ENCODE results near the gene PPP1R13L.
"Not testable (repeated sequence)": the region's sequence is repeated elsewhere in the genome, so short reads cannot be mapped to it uniquely, and the experiment has no call there.

Gene PPP1R13L

GRCh38 chr19:45342911-45343310 is 62.0 kb downstream of the PPP1R13L start:
- TF ChIP-seq CTCF (conservative IDR thresholded peaks at IDR 0.05; ENCODE audit: low read depth), result no peak
- DNase-seq (ENCODE audit: low spot score), result no peak
- ChIA-PET CTCF (no interaction called here), POLR2A (ENCODE audit: low non-redundant PET) (no interaction called here)
- H3K27ac ChIP-seq, result no peak overlapping the region

- ChIA-PET CTCF (no interaction called here), POLR2A (ENCODE audit: low non-redundant PET) (no interaction called here)
- H3K27ac ChIP-seq, result no peak overlapping the region
- no peak for DNase-seq (ENCODE audit: low spot score)
- no peak for TF ChIP-seq CTCF (conservative IDR thresholded peaks at IDR 0.05; ENCODE audit: low read depth)
Observed at GRCh38 chr19:45340899-45341453, 63.9 kb downstream of the PPP1R13L start.

- ChIA-PET CTCF (no interaction called here), POLR2A (ENCODE audit: low non-redundant PET) (no interaction called here)
- peak; percentile 81 for DNase-seq (ENCODE audit: low spot score)
- no peak within 1 kb of the TSS for H3K27ac ChIP-seq
- no peak for TF ChIP-seq CTCF (conservative IDR thresholded peaks at IDR 0.05; ENCODE audit: low read depth)
Observed at GRCh38 chr19:45340232-45340898, 64.5 kb downstream of the PPP1R13L start, which contains the start of gene KLC3. TSS of gene KLC3 (plus strand) at chr19:45340750. CDS start at chr19:45345542, 4,792 bp downstream.

- TF ChIP-seq CTCF (conservative IDR thresholded peaks at IDR 0.05; ENCODE audit: low read depth), result no peak
- CTCF ChIA-PET, result interaction anchor here (0.8 to 1.0 kb wide), 2 partner anchors 37 to 141 kb away, joined by 3 to 4 read pairs; no protein-coding TSS in a partner anchor
- POLR2A ChIA-PET (ENCODE audit: low non-redundant PET), result interaction anchor here (0.6 kb wide), 1 partner anchor 138 kb away, joined by 7 read pairs; no protein-coding TSS in a partner anchor
- H3K27ac ChIP-seq, result no peak overlapping the region
- no peak for DNase-seq (ENCODE audit: low spot score)
Observed at GRCh38 chr19:45339629-45340028, 65.2 kb downstream of the PPP1R13L start.

- POLR2A ChIA-PET (ENCODE audit: low non-redundant PET), result interaction anchor here (0.6 kb wide), 1 partner anchor 82 kb away, joined by 3 read pairs; no protein-coding TSS in a partner anchor
- TF ChIP-seq CTCF (conservative IDR thresholded peaks at IDR 0.05; ENCODE audit: low read depth), result no peak
- H3K27ac ChIP-seq, result no peak overlapping the region
- no peak for DNase-seq (ENCODE audit: low spot score)
- CTCF ChIA-PET, result interaction anchor here (0.6 kb wide), 1 partner anchor 355 kb away, joined by 3 read pairs; the partner anchor contains the start of gene SNRPD2
Observed at GRCh38 chr19:45336696-45337251, 68.1 kb downstream of the PPP1R13L start.

- POLR2A ChIA-PET (ENCODE audit: low non-redundant PET); DNase-seq (ENCODE audit: low spot score); H3K27ac ChIP-seq: not testable (repeated sequence)
- CTCF ChIA-PET, result interaction anchor here (0.6 kb wide), 2 partner anchors 96 to 480 kb away, joined by 3 to 8 read pairs; no protein-coding TSS in a partner anchor
Observed at GRCh38 chr19:45334881-45335280, 70.0 kb downstream of the PPP1R13L start.
